NCI-H1105 treated with DMSO at 0.1 percent for 48 hours (cell line): ENCODE data around the gene CUX1.
"Not testable (repeated sequence)": the region's sequence is repeated elsewhere in the genome, so short reads cannot be mapped to it uniquely, and the experiment has no call there.

Experiments
- DNase-seq: peaks from one replicate; lab custom pipeline; 2025; lab: John Stamatoyannopoulos, UW

Gene CUX1

GRCh38 chr7:101869901-101870290 lies 52.5 kb downstream of the CUX1 start:
- no peak for DNase-seq

- peak; percentile 36 for DNase-seq
Observed at GRCh38 chr7:101870361-101871062, 53.1 kb downstream of the CUX1 start.

- no peak for DNase-seq
Observed at GRCh38 chr7:101871351-101871750, 53.9 kb downstream of the CUX1 start.

- DNase-seq: no peak
Observed at GRCh38 chr7:101874028-101874427, 56.6 kb downstream of the CUX1 start.

DNA sequence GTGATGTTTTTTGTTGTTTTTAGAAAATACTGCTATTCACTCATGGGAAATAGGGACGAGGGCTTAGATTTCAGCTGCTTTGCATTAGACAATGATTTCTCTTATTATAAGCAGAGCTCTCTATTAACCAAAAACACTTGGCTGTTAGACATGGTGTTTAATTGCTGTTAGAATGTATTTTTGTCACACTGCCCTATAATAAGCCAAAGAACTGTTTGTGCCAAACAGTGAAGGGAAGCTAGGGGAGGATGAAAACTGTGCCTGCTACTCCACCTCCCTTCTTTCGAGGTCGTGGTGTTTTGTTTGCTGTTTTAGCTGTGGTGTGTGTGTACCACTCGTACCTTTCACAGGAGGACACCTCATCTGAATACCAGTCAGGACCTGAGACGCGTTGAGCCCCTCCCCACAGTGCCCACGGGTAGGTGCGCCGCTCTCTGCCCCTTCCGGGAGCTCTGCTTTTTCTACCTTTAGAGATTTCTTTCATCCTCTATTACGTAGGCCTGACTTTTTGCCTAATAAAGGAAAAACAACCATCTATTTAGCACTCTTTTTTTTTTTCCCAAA lies 57.9 kb downstream of the CUX1 start:
- DNase-seq: no peak

DNA sequence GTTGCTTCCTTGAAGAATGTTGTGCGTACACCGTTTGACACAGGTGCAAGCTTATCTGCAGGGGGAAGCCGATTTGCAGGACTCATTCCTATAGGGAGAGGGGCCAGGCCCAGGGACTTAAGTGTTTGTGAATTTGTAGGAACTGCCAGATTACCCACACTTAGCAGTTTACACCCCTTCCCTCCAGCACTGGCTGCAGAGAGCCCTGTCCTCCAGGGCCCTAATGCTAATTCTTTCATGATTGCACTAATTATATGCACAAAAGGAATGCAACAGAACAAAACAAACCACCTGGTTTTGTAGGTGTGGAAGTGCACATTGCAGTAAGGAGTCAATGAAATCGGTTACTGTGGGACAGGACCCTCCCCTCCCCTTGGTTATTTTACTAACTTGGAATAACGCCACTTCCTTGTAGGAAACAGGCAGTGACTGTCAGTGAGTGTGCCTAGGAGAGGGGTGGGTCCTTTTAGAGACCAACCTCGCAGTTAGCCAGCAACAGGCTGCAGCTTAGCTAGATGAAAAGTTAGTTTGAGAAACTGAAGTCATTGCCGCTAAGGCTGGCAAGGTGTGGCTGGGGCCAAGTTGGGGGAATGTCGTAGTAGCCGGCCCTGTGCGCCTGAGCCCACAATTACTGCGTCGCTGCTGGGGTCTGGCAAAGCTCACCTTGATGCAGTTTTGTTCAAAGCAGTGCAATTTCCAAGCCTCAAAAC lies 60.6 kb downstream of the CUX1 start:
- DNase-seq: no peak

- DNase-seq: no peak
Observed at GRCh38 chr7:101878938-101879337, 61.5 kb downstream of the CUX1 start.

GRCh38 chr7:101879565-101879964 lies 62.1 kb downstream of the CUX1 start:
- no peak for DNase-seq

DNA sequence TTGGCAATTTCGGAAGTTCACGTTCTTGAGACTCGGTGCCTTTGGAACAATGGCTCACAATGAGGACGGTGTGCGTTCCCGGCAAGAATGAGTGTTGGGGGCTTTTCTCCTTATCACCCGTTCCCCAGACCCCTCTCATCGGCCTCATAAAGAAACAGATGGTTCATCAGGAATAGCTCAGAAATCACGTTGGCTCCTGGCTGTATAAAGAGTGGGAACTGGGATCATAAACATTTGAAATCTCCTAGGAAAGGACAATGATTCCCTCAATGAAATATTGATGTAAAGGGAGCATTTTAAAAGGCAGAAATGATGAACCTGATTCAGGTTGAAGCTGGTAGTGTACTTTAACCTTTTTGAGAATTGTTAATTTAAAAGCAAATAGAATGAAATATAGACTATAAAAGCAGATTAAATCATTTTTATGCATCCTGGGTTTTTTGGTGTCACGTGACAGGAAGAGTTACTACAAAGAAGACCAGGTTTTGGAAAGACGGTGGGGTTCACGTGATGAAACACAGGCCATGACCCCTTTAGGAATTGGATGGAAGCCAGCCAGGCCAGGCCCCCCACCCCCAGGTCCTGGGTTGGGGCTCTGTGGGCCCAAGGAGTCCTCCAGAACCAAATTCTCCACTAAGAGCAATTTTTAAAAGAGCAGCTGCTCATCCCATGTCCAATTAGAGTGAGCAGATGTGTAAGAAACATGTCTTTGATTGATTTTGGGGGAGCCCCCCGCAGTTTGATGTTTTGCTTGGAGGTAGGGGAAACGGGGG lies 63.0 kb downstream of the CUX1 start:
- no peak for DNase-seq

- DNase-seq: no peak
Observed at GRCh38 chr7:101882005-101882421, 64.6 kb downstream of the CUX1 start.

- DNase-seq: no peak
Observed at GRCh38 chr7:101882595-101883564, 65.5 kb downstream of the CUX1 start.

DNA sequence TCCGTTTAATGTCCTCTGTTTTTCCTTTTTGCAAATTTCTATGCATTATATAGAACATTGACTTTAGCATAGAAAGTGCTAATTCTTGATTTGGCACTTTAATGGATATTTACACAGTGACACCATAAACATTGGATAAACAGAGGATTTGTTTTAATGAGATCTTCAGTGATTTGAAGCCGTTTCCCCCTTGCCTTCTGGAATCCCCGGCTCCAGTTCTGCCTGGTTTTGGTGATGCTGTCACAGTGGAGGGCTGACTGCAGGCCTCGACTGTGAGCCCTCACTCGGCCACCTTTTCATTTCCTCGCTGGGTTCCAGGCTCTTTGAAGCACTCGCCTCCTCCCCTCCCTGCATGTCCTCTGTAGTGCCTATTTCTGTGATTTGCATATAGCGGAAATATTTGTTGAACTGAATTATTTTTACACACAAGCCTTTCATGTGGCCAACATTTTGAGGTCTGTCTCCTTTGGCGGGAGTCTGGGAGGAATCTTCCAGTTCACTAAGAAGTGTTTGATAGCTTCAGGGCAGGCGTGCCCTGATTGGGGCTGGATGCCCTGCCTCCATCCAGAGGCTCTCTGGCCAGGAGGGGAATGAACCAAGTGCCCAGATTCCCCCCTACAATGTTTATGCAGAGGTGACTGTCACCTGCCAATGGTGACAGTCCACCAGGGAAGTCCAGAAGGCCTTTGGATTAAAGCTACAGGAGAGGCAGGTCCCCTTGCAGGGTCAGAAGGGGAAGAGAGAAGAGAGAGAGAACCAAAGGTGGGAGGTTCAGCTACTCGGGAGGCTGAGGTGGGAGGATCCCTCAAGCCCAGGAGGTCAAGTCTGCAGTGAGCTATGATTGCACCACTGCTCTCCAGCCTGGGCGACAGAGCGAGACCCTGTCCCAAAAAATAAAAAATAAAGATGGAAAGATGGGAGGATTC lies 67.5 kb downstream of the CUX1 start:
- no peak for DNase-seq

DNA sequence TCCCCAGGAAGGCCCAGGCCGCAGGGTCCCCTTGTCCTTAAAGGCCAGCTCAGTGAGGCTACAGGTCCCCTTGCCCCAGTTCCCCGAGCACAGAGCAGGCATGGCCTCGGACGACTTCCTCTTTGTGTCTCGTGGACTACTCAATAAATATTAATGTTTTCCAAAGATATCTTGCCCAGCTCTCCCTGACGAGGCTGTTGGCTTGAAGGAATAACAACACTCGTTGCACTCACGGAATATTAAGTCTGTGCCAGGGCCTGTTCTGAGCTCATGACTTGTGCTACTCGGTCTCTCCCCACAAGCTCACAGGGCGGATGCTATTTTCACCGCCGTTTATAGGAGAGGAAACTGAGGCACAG lies 68.2 kb downstream of the CUX1 start:
- no peak for DNase-seq

DNA sequence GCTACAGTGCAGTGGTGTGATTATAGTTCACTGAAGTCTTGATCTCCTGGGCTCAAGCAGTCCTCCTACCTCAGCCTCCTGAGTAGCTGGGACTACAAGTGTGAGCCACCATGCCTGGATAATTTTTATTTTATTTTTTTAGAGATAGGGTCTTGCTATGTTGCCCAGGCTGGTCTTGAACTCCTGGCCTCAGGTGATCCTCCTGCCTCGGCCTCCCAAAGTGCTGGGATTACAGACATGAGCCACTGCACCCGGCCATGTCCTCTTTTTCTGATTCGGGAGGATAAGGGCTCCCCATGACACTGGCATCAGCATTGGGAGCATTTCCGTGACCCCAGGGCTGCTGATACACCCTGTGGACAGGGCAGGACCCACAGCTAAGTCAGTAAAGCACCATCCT lies 69.9 kb downstream of the CUX1 start:
- not testable (repeated sequence) for DNase-seq

GRCh38 chr7:101888564-101888963 lies 71.1 kb downstream of the CUX1 start:
- not testable (repeated sequence) for DNase-seq

DNA sequence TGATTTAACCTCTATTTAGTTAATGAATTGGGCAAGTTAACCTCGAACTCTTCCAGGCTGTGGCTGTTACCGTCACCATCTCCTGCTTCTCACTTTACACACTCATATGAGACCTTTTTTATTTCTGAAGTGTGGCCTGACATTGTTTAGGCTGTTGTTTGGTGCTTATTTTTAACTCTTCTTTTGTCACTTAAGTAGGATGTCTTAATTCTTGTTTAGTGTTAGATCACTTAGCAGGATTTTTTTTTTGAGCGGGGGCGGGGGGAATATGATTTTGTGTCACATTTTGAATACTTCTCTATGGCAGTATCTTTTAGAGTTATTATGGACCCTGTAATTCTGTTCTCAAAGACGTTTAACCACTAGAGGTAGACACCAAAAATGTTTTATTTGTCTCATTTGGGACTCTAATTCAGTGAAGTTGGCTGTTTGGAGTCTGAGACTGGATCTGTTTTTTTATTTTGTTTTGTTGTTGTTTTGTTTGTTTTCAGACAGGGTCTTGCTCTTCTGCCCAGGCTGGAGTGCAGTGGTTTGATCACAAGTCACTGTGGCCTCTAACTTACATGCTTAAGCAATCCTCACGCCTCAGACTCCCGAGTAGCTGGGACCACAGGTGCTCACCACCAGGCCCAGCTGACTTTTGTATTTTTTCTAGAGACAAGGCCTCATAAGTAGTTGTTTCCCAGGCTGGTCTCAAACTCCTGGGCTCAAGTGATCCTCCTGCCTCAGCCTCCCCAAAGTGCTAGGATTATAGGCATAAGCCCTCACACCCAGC lies 73.5 kb downstream of the CUX1 start:
- no peak for DNase-seq

GRCh38 chr7:101891936-101892640 lies 74.7 kb downstream of the CUX1 start:
- no peak for DNase-seq

DNA sequence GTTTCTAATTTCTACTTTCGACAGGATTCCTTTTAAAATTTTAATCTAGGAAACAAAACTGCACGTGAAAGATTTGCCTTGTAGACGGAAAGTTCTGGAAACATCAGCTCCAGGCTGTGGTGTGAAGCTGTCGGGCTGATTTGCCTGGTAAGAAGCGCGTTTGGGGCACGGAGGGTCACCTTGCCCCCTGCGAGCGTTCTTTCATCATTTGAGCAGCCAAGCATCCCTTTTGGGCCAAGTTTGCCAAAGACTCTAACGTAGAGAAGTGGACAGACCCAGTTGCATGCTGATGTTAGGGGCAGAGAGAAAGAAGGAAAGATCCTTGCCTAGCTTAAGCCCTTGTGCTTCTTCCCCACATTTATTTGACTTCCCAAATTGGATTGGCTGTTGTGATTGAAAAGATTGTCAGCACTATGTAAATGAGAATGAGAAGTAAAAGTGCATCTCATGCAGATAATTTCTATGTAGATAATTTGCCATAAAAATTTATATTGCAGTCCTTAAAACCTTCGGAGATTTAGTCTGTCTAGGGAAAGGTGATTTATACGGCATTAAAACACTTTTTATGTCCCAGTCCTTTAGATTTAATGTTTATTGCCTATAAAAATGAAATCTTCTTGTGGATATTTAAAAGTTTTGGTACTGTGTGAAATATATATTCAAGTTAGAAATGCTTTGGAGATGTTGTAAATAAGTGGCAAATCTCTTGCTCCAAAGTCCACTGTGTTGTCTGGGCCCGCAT lies 76.1 kb downstream of the CUX1 start:
- no peak for DNase-seq
